HCT116 (cell line): ENCODE results near the gene CDC42EP3. TPM values are rescaled to one million over a fixed set of nuclear protein-coding genes. Genes with fewer than 3 reads are reported as not detected.

Experiments used
- ATAC-seq: fragments of 200-7000 bp; cut with Tn5 transposase; 2 replicates; pipeline ENCODE4 v1.9.1; 2020; ENCODE audit warnings: mild to moderate bottlenecking, moderate library complexity
- BruUV-seq: library from RNA; stranded (reverse); fragments of 400-500 nt; replicated peaks from 2 replicates; lab custom pipeline; 2021; lab: Mats Ljungman, UMichigan
- CTCF ChIA-PET: fragments of 300-600 bp; sonication (Branson Sonifier 250); formaldehyde crosslinking; loops from one replicate; lab custom pipeline; 2021; ENCODE audit warnings: antibody characterized with exemption; lab: Charles Lee
- POLR2A ChIA-PET: fragments of 300-600, 350-600 bp; sonication (Branson Sonifier 250); formaldehyde crosslinking; loops from one replicate; lab custom pipeline; 2021; ENCODE audit warnings: antibody characterized with exemption; lab: Charles Lee
- RAD21 ChIA-PET, 2 experiments: fragments of 300-600 bp; sonication (Branson Sonifier 250); formaldehyde crosslinking; loops; one replicate each; lab custom pipeline; 2023; ENCODE audit warnings: low total read pairs in 2 of 2; ENCODE audit not compliant: uncharacterized antibody in 2 of 2, unreplicated experiment in 2 of 2, low non-redundant PET in 1 of 2; lab: Charles Lee
- DNase-seq: peaks from one replicate; pipeline ENCODE4 v3.0.0-alpha.2; 2010; ENCODE audit warnings: low read depth, low spot score
- H2AFZ ChIP-seq: fragments of 200-600 bp; shearing (Covaris generic), sonication (generic); 2 replicates; pipeline ENCODE4 v1.6.1; 2017; ENCODE audit warnings: low read depth, mixed run types, mixed read lengths, antibody characterized with exemption, low read length; ENCODE audit not compliant: poor library complexity, severe bottlenecking
- H3K27ac ChIP-seq: 2 replicates; pipeline ENCODE4 v1.5.1; 2012; ENCODE audit warnings: low read depth, low read length
- H3K27me3 ChIP-seq: fragments of 200-600 bp; sonication (generic); 2 replicates; pipeline ENCODE4 v1.6.1; 2016; ENCODE audit warnings: mixed run types, low read length, mixed read lengths; ENCODE audit not compliant: insufficient read depth
- H3K36me3 ChIP-seq, 2 experiments: fragments of 200-500 bp in 1 of 2; fragments of 200-600 bp in 1 of 2; sonication (Bioruptor generic) in 1 of 2; sonication (generic) in 1 of 2; 2 replicates each; pipeline versions ENCODE4 v1.5.1 to v1.6.1; 2014 to 2016; ENCODE audit warnings: low read length in 2 of 2, inconsistent platforms in 1 of 2, mixed read lengths in 1 of 2, mixed run types in 1 of 2; ENCODE audit not compliant: insufficient read depth in 2 of 2, control insufficient read depth in 1 of 2
- H3K4me1 ChIP-seq, 2 experiments: fragments of 200-600 bp in 1 of 2; sonication (generic) in 1 of 2; 2 replicates each; pipeline versions ENCODE4 v1.5.1 to v1.6.1; 2012 to 2017; ENCODE audit warnings: low read length in 2 of 2, inconsistent platforms in 1 of 2, mild to moderate bottlenecking in 1 of 2, mixed read lengths in 1 of 2, mixed run types in 1 of 2, moderate library complexity in 1 of 2; ENCODE audit not compliant: insufficient read depth in 2 of 2, control insufficient read depth in 1 of 2
- H3K4me2 ChIP-seq: fragments of 200-600 bp; sonication (generic); 2 replicates; pipeline ENCODE4 v1.6.1; 2017; ENCODE audit warnings: mixed run types, low read length, mixed read lengths
- H3K4me3 ChIP-seq, 2 experiments: fragments of 200-600 bp in 1 of 2; sonication (generic) in 1 of 2; replicated peaks in 1 of 2; 2 replicates each; pipeline ENCODE4 v1.5.1; 2011 to 2016; ENCODE audit warnings: low read length in 2 of 2, control low read depth in 1 of 2, low read depth in 1 of 2, mild to moderate bottlenecking in 1 of 2, mixed read lengths in 1 of 2, mixed run types in 1 of 2
- H3K79me2 ChIP-seq: fragments of 200-600 bp; sonication (generic); 2 replicates; pipeline ENCODE4 v1.6.1; 2017; ENCODE audit warnings: mild to moderate bottlenecking, mixed run types, low read length, moderate library complexity, mixed read lengths; ENCODE audit not compliant: insufficient read depth
- H3K9ac ChIP-seq: fragments of 200-600 bp; sonication (generic); 2 replicates; pipeline ENCODE4 v1.6.1; 2016; ENCODE audit warnings: low read length, mixed read lengths
- H3K9me2 ChIP-seq: fragments of 200-600 bp; sonication (generic), shearing (Covaris generic); 2 replicates; pipeline ENCODE4 v1.6.1; 2017; ENCODE audit warnings: mixed run types, mild to moderate bottlenecking, moderate library complexity; ENCODE audit not compliant: insufficient read depth
- H3K9me3 ChIP-seq, 2 experiments: fragments of 200-500 bp in 1 of 2; fragments of 200-600 bp in 1 of 2; sonication (Bioruptor generic) in 1 of 2; sonication (generic) in 1 of 2; 2 replicates each; pipeline ENCODE4 v1.6.1; 2014 to 2017; ENCODE audit warnings: low read length in 2 of 2, mixed read lengths in 2 of 2, inconsistent platforms in 1 of 2, low read depth in 1 of 2, mild to moderate bottlenecking in 1 of 2, mixed run types in 1 of 2, moderate library complexity in 1 of 2; ENCODE audit not compliant: control insufficient read depth in 1 of 2, insufficient read depth in 1 of 2
- H4K20me1 ChIP-seq: fragments of 200-600 bp; sonication (generic), shearing (Covaris generic); 2 replicates; pipeline ENCODE4 v1.6.1; 2017; ENCODE audit warnings: mixed run types, mild to moderate bottlenecking, moderate library complexity; ENCODE audit not compliant: insufficient read depth
- CBX3 ChIP-seq: IDR thresholded peaks from 2 replicates; pipeline ENCODE4 v1.6.1; 2012; ENCODE audit warnings: low read depth
- EZH2 ChIP-seq: fragments of 200-600 bp; sonication (generic); IDR thresholded peaks from 2 replicates; pipeline ENCODE4 v1.6.1; 2017; ENCODE audit warnings: antibody characterized with exemption, mixed run types
- POLR2A ChIP-seq: IDR thresholded peaks from 2 replicates; pipeline ENCODE4 v1.7.0; 2011; ENCODE audit warnings: borderline replicate concordance; ENCODE audit not compliant: insufficient read depth, insufficient read length; ENCODE audit errors: extremely low read depth
- RAD21 ChIP-seq: IDR thresholded peaks from 2 replicates; pipeline ENCODE4 v1.6.1; 2012; ENCODE audit warnings: low read depth, mild to moderate bottlenecking
- REST ChIP-seq: IDR thresholded peaks from 2 replicates; pipeline ENCODE4 v1.6.1; 2012; ENCODE audit warnings: low read depth
- SIN3A ChIP-seq: IDR thresholded peaks from 2 replicates; pipeline ENCODE4 v1.6.1; 2012; ENCODE audit warnings: low read depth
- SRF ChIP-seq: IDR thresholded peaks from 2 replicates; pipeline ENCODE4 v1.6.1; 2012; ENCODE audit warnings: low read depth
- ZBTB33 ChIP-seq: IDR thresholded peaks from 2 replicates; pipeline ENCODE4 v1.6.1; 2011; ENCODE audit warnings: mild to moderate bottlenecking, low read length, moderate library complexity; ENCODE audit not compliant: insufficient replicate concordance; ENCODE audit errors: extremely low read depth
- ZFX ChIP-seq: fragments of 450-650 bp; IDR thresholded peaks from 2 replicates; pipeline ENCODE4 v1.6.1; 2017
- intact Hi-C: fragments of 100-400 bp; cut with micrococcal nuclease; formaldehyde crosslinking; loops from 2 replicates; pipeline ENCODE4 v1.10.0; 2022
- total RNA-seq: library from RNA; stranded (reverse); gene quantifications from one replicate; pipeline ENCODE4 v1.2.1, GENCODE V29; 2021; ENCODE audit not compliant: unreplicated experiment
- TF ChIP-seq, protein P1 (sequence below): IDR thresholded peaks from 2 replicates; pipeline ENCODE4 v1.6.1; 2012

The CDC42EP3 gene
- total RNA-seq, 1 experiment from 2014 or later = 38.2 TPM

- ChIA-PET POLR2A (no interaction called here), RAD21 (no interaction called here), CTCF (no interaction called here)
- Histone ChIP-seq H3K27me3 (no peaks in the 10 kb centered on the region), H3K9ac (no peak overlapping the region), H3K4me1 (no peaks in the 10 kb centered on the region), H4K20me1 (no peaks in the 10 kb centered on the region), H3K27ac (no peak overlapping the region), H2AFZ (no peak overlapping the region), H3K4me3 (no peak overlapping the region), H3K36me3 (no peaks in the 10 kb centered on the region), H3K4me2 (no peak overlapping the region), H3K9me3 (no peaks in the 10 kb centered on the region), H3K79me2 (no peaks in the 10 kb centered on the region), H3K9me2 (no peaks in the 10 kb centered on the region)
- TF ChIP-seq, protein P1, sequence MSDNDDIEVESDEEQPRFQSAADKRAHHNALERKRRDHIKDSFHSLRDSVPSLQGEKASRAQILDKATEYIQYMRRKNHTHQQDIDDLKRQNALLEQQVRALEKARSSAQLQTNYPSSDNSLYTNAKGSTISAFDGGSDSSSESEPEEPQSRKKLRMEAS = no peak
- no peak for TF ChIP-seq RAD21
- TF ChIP-seq SIN3A = no peak
- no peak for TF ChIP-seq REST
- TF ChIP-seq CBX3 = no peak
- no peak for TF ChIP-seq SRF
- TF ChIP-seq EZH2 = no peak
- TF ChIP-seq ZBTB33 = no peak
- TF ChIP-seq POLR2A = no peak
- no peak for TF ChIP-seq ZFX
- ATAC-seq (no peak), DNase-seq (no peak)
- intact Hi-C loops = no loop called here
- no TSS peak for BruUV-seq
These were observed 35.7 kb downstream of the CDC42EP3 start for GRCh38 chr2:37635504-37636380.
